GM23248 (cell line): ENCODE measurements around the gene LRGUK. TPM values are rescaled to one million over a fixed set of nuclear protein-coding genes. Genes with fewer than 3 reads are reported as not detected.

Experiments
- DNase-seq: peaks from one replicate; pipeline ENCODE4 v3.0.0-alpha.2; 2015
- H2AFZ ChIP-seq: fragments of 200-600 bp; sonication (generic); 2 replicates; pipeline ENCODE4 v1.6.1; 2016; ENCODE audit warnings: antibody characterized with exemption
- H3F3A ChIP-seq: fragments of 200-600 bp; sonication (generic); 2 replicates; pipeline ENCODE4 v1.6.1; 2016; ENCODE audit warnings: mild to moderate bottlenecking, antibody characterized with exemption, mixed run types; ENCODE audit not compliant: insufficient read depth
- H3K27ac ChIP-seq: fragments of 200-600 bp; sonication (generic); 2 replicates; pipeline ENCODE4 v1.5.1; 2016; ENCODE audit warnings: mild to moderate bottlenecking
- H3K27me3 ChIP-seq: fragments of 200-600 bp; sonication (generic); replicated peaks from 2 replicates; pipeline ENCODE4 v1.6.1; 2016; ENCODE audit warnings: mild to moderate bottlenecking; ENCODE audit not compliant: insufficient read depth
- H3K36me3 ChIP-seq: fragments of 200-600 bp; sonication (generic); 2 replicates; pipeline ENCODE4 v1.6.1; 2016; ENCODE audit warnings: low read depth, mild to moderate bottlenecking
- H3K4me1 ChIP-seq: fragments of 200-600 bp; sonication (generic); 2 replicates; pipeline ENCODE4 v1.6.1; 2016; ENCODE audit warnings: mild to moderate bottlenecking; ENCODE audit not compliant: insufficient read depth
- H3K4me2 ChIP-seq: fragments of 200-600 bp; sonication (generic); one replicate; pipeline ENCODE4 v1.6.1; 2016; ENCODE audit warnings: mild to moderate bottlenecking; ENCODE audit not compliant: unreplicated experiment
- H3K4me3 ChIP-seq: fragments of 200-600 bp; sonication (generic); 2 replicates; pipeline ENCODE4 v1.5.1; 2016; ENCODE audit warnings: mild to moderate bottlenecking
- H3K79me2 ChIP-seq: fragments of 200-600 bp; sonication (generic); 2 replicates; pipeline ENCODE4 v1.6.1; 2016; ENCODE audit warnings: mild to moderate bottlenecking; ENCODE audit not compliant: insufficient read depth
- H3K9ac ChIP-seq: fragments of 200-600 bp; sonication (generic); 2 replicates; pipeline ENCODE4 v1.6.1; 2016; ENCODE audit warnings: mild to moderate bottlenecking
- H3K9me2 ChIP-seq: fragments of 200-600 bp; sonication (generic); 2 replicates; pipeline ENCODE4 v1.6.1; 2016; ENCODE audit warnings: mixed run types, mild to moderate bottlenecking, moderate library complexity; ENCODE audit not compliant: insufficient read depth
- H3K9me3 ChIP-seq: fragments of 200-600 bp; sonication (generic); one replicate; pipeline ENCODE4 v1.6.1; 2017; ENCODE audit warnings: low read depth
- H4K20me1 ChIP-seq: fragments of 200-600 bp; sonication (generic); 2 replicates; pipeline ENCODE4 v1.6.0; 2016; ENCODE audit not compliant: insufficient read depth
- EZH2 ChIP-seq: fragments of 200-600 bp; sonication (generic); IDR thresholded peaks from 2 replicates; pipeline ENCODE4 v1.6.1; 2018; ENCODE audit warnings: antibody characterized with exemption, mild to moderate bottlenecking; ENCODE audit not compliant: insufficient read depth, poor library complexity, severe bottlenecking
- EZH2phosphoT487 ChIP-seq: fragments of 200-600 bp; sonication (generic); IDR thresholded peaks from 2 replicates; pipeline ENCODE4 v1.6.1; 2018; ENCODE audit warnings: antibody characterized with exemption, moderate library complexity, mild to moderate bottlenecking, low read depth; ENCODE audit not compliant: insufficient read depth
- WGBS, 2 experiments: methylation state at CpG; one replicate each; pipeline ENCODE4 v1.1.6; 2015 to 2017; ENCODE audit warnings: low lambda C conversion rate in 2 of 2, low coverage in 1 of 2; ENCODE audit errors: missing lambda C conversion rate in 2 of 2; 5-methylcytosine and 5-hydroxymethylcytosine counted together
- in situ Hi-C: fragments of 300-500 bp; cut with MboI; formaldehyde crosslinking; loops from 2 replicates; pipeline ENCODE4 v1.15.0; 2020
- polyA plus RNA-seq: library from polyadenylated mRNA; unstranded; fragments of >200 nt; fragmentation: Nextera tagmentation; extraction: Ambion mirVana; gene quantifications from 2 replicates; pipeline ENCODE4 v1.2.1, GENCODE V29; 2016
- total RNA-seq: library from RNA; depleted of rRNA; stranded (reverse); fragments of >200 nt; shearing (Covaris generic); gene quantifications from 2 replicates; pipeline ENCODE4 v1.2.3, GENCODE V29; 2014

The LRGUK gene
- total and polyA plus RNA-seq, 2 experiments from 2014 or later: 0.11 TPM; not detected in 1

DNA sequence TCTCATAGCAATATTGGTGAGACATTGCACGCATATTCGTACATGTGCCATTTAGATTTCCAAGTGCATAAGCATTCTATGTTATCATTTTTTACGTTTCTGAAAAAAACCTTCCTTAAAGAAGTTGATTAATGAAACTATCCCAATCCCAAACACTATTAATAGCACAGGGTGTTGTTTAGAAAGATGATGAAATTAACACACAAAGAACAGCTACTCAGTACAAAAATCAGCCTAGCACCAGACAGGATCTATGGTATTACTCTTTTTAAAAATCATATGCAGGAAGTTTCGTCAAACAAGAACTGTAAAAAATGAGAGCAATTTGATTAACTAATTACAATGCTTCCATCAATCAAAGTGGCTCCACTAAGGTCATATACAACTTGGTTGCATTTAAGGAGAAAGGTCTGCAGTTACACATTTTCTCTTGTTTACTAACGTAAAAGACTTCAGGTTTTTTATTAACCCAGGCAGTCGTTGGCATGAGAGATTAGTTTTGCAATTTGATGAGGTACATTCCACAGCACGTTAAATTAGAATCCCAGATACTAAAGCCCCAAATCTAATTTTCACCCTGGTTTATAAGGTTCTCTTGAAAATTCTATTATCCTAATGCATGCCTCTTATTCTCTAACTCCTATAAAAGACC is 151.5 kb downstream of the LRGUK start:
- Histone ChIP-seq H4K20me1 (no peaks in the 10 kb centered on the region), H3K79me2 (no peaks in the 10 kb centered on the region), H3K4me3 (no peak overlapping the region), H3K27me3 (peaks cover 5% of the 10 kb centered on the region; the same call in 1 of the 2 replicates), H3K9me3 (no peaks in the 10 kb centered on the region), H3K27ac (no peak overlapping the region), H3K9me2 (no peaks in the 10 kb centered on the region), H3K4me1 (no peaks in the 10 kb centered on the region), H2AFZ (no peak overlapping the region), H3K9ac (no peak overlapping the region), H3K4me2 (no peak overlapping the region), H3F3A (no peaks in the 10 kb centered on the region), H3K36me3 (no peaks in the 10 kb centered on the region)
- WGBS, 2 experiments: 45 to 51% methylated on average over 7 of the region's 7 CpGs
- no peak for TF ChIP-seq EZH2phosphoT487
- TF ChIP-seq EZH2: no peak
- in situ Hi-C loops: no loop called here
- DNase-seq: no peak

DNA sequence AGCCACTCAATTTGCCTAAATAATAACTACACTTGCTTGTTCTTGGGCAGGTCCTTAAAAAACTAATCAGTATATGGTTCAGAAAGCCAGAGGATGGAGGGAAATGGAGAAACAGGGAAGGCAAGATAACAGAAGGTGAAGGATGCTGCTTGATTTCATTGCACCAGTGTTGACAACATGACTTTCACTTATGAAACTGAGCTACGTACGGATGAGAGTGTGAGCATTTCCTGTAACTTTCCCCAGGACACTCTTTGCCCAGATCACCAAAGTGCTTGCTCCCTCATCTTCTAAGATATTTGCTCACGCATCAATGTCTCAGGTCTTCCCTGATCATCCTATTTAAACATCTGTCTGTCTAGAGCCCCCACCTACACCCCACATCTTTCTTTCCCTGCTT is 152.2 kb downstream of the LRGUK start:
- H3K9ac ChIP-seq: no peak overlapping the region
- H3K4me2 ChIP-seq: no peak overlapping the region
- no peaks in the 10 kb centered on the region for H4K20me1 ChIP-seq
- WGBS, 2 experiments: 64 to 65% methylated on average over 3 of the region's 3 CpGs
- no peak for DNase-seq
- no peaks in the 10 kb centered on the region for H3K9me3 ChIP-seq
- H3K27me3 ChIP-seq: peaks cover 5% of the 10 kb centered on the region; the same call in 1 of the 2 replicates
- H3K9me2 ChIP-seq: no peaks in the 10 kb centered on the region
- no peaks in the 10 kb centered on the region for H3F3A ChIP-seq
- in situ Hi-C loops: no loop called here
- no peak overlapping the region for H3K27ac ChIP-seq
- H3K36me3 ChIP-seq: no peaks in the 10 kb centered on the region
- no peaks in the 10 kb centered on the region for H3K79me2 ChIP-seq
- H3K4me3 ChIP-seq: no peak overlapping the region
- H3K4me1 ChIP-seq: no peaks in the 10 kb centered on the region
- H2AFZ ChIP-seq: no peak overlapping the region
- TF ChIP-seq EZH2phosphoT487 (no peak), EZH2 (no peak)

- no peaks in the 10 kb centered on the region for H3K9me3 ChIP-seq
- no peak for DNase-seq
- no peak overlapping the region for H3K9ac ChIP-seq
- TF ChIP-seq EZH2phosphoT487: no peak
- no peak for TF ChIP-seq EZH2
- no peaks in the 10 kb centered on the region for H4K20me1 ChIP-seq
- no peak overlapping the region for H2AFZ ChIP-seq
- no peaks in the 10 kb centered on the region for H3K4me1 ChIP-seq
- no peak overlapping the region for H3K4me2 ChIP-seq
- H3F3A ChIP-seq: no peaks in the 10 kb centered on the region
- H3K36me3 ChIP-seq: no peaks in the 10 kb centered on the region
- no peaks in the 10 kb centered on the region for H3K9me2 ChIP-seq
- in situ Hi-C loops: no loop called here
- H3K79me2 ChIP-seq: no peaks in the 10 kb centered on the region
- H3K27ac ChIP-seq: no peak overlapping the region
- no peak overlapping the region for H3K4me3 ChIP-seq
- H3K27me3 ChIP-seq: peaks cover 5% of the 10 kb centered on the region; the same call in 1 of the 2 replicates
These were observed 152.8 kb downstream of the LRGUK start for GRCh38 chr7:134279898-134280297.

GRCh38 chr7:134280508-134280907 is 153.4 kb downstream of the LRGUK start:
- H4K20me1 ChIP-seq: no peaks in the 10 kb centered on the region
- H3K9ac ChIP-seq: no peak overlapping the region
- no peaks in the 10 kb centered on the region for H3K4me1 ChIP-seq
- H3K79me2 ChIP-seq: no peaks in the 10 kb centered on the region
- no peak overlapping the region for H3K27ac ChIP-seq
- H3F3A ChIP-seq: no peaks in the 10 kb centered on the region
- DNase-seq: no peak
- H3K4me2 ChIP-seq: no peak overlapping the region
- in situ Hi-C loops: no loop called here
- 49 to 52% methylated on average over 2 of the region's 2 CpGs for WGBS, 2 experiments
- no peak overlapping the region for H2AFZ ChIP-seq
- TF ChIP-seq EZH2 (no peak), EZH2phosphoT487 (no peak)
- peaks cover 5% of the 10 kb centered on the region; the same call in 1 of the 2 replicates for H3K27me3 ChIP-seq
- H3K36me3 ChIP-seq: no peaks in the 10 kb centered on the region
- H3K4me3 ChIP-seq: no peak overlapping the region
- H3K9me2 ChIP-seq: no peaks in the 10 kb centered on the region
- no peaks in the 10 kb centered on the region for H3K9me3 ChIP-seq

- 16 to 18% methylated on average over 6 of the region's 6 CpGs for WGBS, 2 experiments
- Histone ChIP-seq H2AFZ (no peak overlapping the region), H3K79me2 (no peaks in the 10 kb centered on the region), H3F3A (no peaks in the 10 kb centered on the region), H3K4me1 (0 out of 2 replicates have a peak, but pooled peaks cover 3% of the 10 kb centered on the region), H3K9me3 (no peaks in the 10 kb centered on the region), H3K9me2 (no peaks in the 10 kb centered on the region), H3K27me3 (peaks cover 5% of the 10 kb centered on the region; the same call in 1 of the 2 replicates), H3K27ac (no peak overlapping the region), H3K36me3 (no peaks in the 10 kb centered on the region), H4K20me1 (no peaks in the 10 kb centered on the region), H3K9ac (no peak overlapping the region), H3K4me2 (no peak overlapping the region), H3K4me3 (no peak overlapping the region)
- no peak for DNase-seq
- no peak for TF ChIP-seq EZH2phosphoT487
- no peak for TF ChIP-seq EZH2
- in situ Hi-C loops: no loop called here
These were observed 156.9 kb downstream of the LRGUK start for GRCh38 chr7:134284011-134284410.
